PC-3 (cell line): ENCODE measurements around the gene MPP2.

ENCODE experiments used
- CTCF ChIP-seq: fragments of 300-600 bp; sonication (generic); conservative IDR thresholded peaks from 2 replicates; pipeline ENCODE4 v1.5.1; 2017; ENCODE audit warnings: antibody characterized with exemption, low read depth, mild to moderate bottlenecking, low read length
- EZH2phosphoT487 ChIP-seq: fragments of 300-600 bp; sonication (generic); IDR thresholded peaks from 2 replicates; pipeline ENCODE4 v1.6.1; 2018; ENCODE audit warnings: mild to moderate bottlenecking, antibody characterized with exemption, low read length, borderline replicate concordance

GRCh38 chr17:43856141-43856540 is 51.2 kb downstream of the MPP2 start:
- TF ChIP-seq CTCF, result no peak
- TF ChIP-seq EZH2phosphoT487, result no peak
